ENCODE results near the gene UGT1A10. TPM values are rescaled to one million over a fixed set of nuclear protein-coding genes. Genes with fewer than 3 reads are reported as not detected.

UGT1A10 gene
- total and polyA plus RNA-seq, 2 of the 13 experiments (the other 11 are each of a cell fraction or from before 2014, with no cell fraction given) = not detected

DNA sequence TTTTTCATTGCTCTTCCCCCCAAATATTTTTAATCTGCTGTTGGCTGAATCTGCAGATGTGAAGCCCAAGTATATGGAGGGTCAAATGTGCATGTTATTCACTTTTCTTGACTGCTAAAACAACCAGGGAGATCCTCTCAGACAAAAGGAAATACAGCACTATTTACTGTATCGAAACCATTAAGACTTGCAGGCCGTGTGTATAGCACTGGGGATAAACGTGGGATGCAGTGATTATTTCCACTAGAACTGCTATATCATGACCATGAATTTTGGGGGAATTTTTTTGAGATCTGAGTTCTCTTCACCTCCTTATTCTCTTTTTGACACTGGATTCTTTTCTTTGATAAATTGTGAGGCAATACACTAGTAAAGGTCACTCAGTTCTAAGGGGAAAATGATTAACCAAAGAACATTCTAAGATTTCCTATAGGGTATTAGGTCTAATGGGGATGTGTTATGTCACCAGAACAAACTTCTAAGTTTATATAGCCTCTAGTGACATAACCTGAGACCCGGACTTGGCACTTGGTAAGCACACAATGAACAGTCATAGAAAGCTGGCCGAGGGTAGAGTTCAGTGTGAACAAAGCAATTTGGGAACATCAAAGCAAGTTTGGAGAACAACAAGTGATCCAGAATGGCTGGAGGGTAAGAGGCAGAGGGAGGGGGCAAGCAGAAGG is 109.0 kb downstream of the UGT1A10 start (continued):
- no peak for TF ChIP-seq YY1 (IDR thresholded peaks at IDR 0.05; ENCODE audit: insufficient read depth, insufficient replicate concordance, low read depth, low read length)
- TF ChIP-seq ZNF781 (CRISPR knock-in tag; IDR thresholded peaks at IDR 0.05; ENCODE audit: borderline replicate concordance, not compliant biosample characterization) = peak; percentile 66
- TF ChIP-seq ZNF331 (CRISPR knock-in tag; IDR thresholded peaks at IDR 0.05) = peak; percentile 84
- TF ChIP-seq ZBTB42 (CRISPR knock-in tag; IDR thresholded peaks at IDR 0.05) = no peak
- TF ChIP-seq ZNF678 (CRISPR knock-in tag; IDR thresholded peaks at IDR 0.05) = no peak
- 0 out of 2 replicates have a peak, but pooled peaks have one; percentile 34 for TF ChIP-seq ZNF691 (CRISPR knock-in tag; IDR thresholded peaks at IDR 0.05; ENCODE audit: borderline replicate concordance, low read depth)
- TF ChIP-seq ZNF350 (CRISPR knock-in tag; IDR thresholded peaks at IDR 0.05; ENCODE audit: borderline replicate concordance, low read depth) = peak; percentile 40; the same call in 1 of the 2 replicates
- TF ChIP-seq DPF2 (CRISPR knock-in tag; IDR thresholded peaks at IDR 0.05; ENCODE audit: borderline replicate concordance, low read depth) = peak; percentile 88; the same call in 1 of the 2 replicates
- TF ChIP-seq ZNF850 (CRISPR knock-in tag; conservative IDR thresholded peaks at IDR 0.05) = 0 out of 2 replicates have a peak, but pooled peaks have one; percentile 29
- TF ChIP-seq FOXA1 (IDR thresholded peaks at IDR 0.05) = peak; percentile 60
- peak; percentile 93 for TF ChIP-seq FOXA1 (CRISPR knock-in tag; IDR thresholded peaks at IDR 0.05)
- peak; percentile 91; the same call in 1 of the 2 replicates for TF ChIP-seq DNMT3B (CRISPR knock-in tag; conservative IDR thresholded peaks at IDR 0.05)
- no peak; the same call in 1 of the 2 replicates for TF ChIP-seq ZBTB7A (CRISPR knock-in tag; IDR thresholded peaks at IDR 0.05)
- no peak for TF ChIP-seq MLLT10 (CRISPR knock-in tag; IDR thresholded peaks at IDR 0.05)
- 0 out of 2 replicates have a peak, but pooled peaks have one; percentile 53 for TF ChIP-seq RFXANK (CRISPR knock-in tag; IDR thresholded peaks at IDR 0.05)
- TF ChIP-seq ZNF512B (CRISPR knock-in tag; IDR thresholded peaks at IDR 0.05; ENCODE audit: borderline replicate concordance) = peak; percentile 93; the same call in 1 of the 2 replicates
- TF ChIP-seq NONO (IDR thresholded peaks at IDR 0.05) = no peak
- peak; percentile 91 for TF ChIP-seq NONO (CRISPR knock-in tag; conservative IDR thresholded peaks at IDR 0.05)
- TF ChIP-seq ZNF296 (CRISPR knock-in tag; conservative IDR thresholded peaks at IDR 0.05) = no peak
- peak; percentile 66; the same call in 1 of the 2 replicates for TF ChIP-seq YEATS2 (CRISPR knock-in tag; IDR thresholded peaks at IDR 0.05; ENCODE audit: borderline replicate concordance)
- no peak for TF ChIP-seq ZNF484 (CRISPR knock-in tag; IDR thresholded peaks at IDR 0.05; ENCODE audit: borderline replicate concordance, low read depth)
- no peak for TF ChIP-seq MNT (IDR thresholded peaks at IDR 0.05)
- TF ChIP-seq, protein P1, sequence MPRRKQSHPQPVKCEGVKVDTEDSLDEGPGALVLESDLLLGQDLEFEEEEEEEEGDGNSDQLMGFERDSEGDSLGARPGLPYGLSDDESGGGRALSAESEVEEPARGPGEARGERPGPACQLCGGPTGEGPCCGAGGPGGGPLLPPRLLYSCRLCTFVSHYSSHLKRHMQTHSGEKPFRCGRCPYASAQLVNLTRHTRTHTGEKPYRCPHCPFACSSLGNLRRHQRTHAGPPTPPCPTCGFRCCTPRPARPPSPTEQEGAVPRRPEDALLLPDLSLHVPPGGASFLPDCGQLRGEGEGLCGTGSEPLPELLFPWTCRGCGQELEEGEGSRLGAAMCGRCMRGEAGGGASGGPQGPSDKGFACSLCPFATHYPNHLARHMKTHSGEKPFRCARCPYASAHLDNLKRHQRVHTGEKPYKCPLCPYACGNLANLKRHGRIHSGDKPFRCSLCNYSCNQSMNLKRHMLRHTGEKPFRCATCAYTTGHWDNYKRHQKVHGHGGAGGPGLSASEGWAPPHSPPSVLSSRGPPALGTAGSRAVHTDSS (CRISPR knock-in tag; conservative IDR thresholded peaks at IDR 0.05) = no peak
